SK-N-MC (cell line): ENCODE data around the gene FRMD3.

Experiments
- DNase-seq: peaks from one replicate; pipeline ENCODE4 v3.0.0-alpha.2; 2011; ENCODE audit warnings: low read depth, low spot score
- H3K27ac ChIP-seq: fragments of 200-600 bp; sonication (generic); 2 replicates; pipeline ENCODE4 v1.5.1; 2016; ENCODE audit warnings: mixed run types
- H3K36me3 ChIP-seq: fragments of 200-600 bp; sonication (generic); 2 replicates; pipeline ENCODE4 v1.6.1; 2017; ENCODE audit warnings: antibody characterized with exemption, low read length, mixed read lengths; ENCODE audit not compliant: insufficient read depth
- H3K4me3 ChIP-seq: fragments of 200-600 bp; sonication (generic); 2 replicates; pipeline ENCODE4 v1.5.1; 2016
- H3K9ac ChIP-seq: fragments of 200-600 bp; sonication (generic); 2 replicates; pipeline ENCODE4 v1.8.0; 2017; ENCODE audit warnings: mixed run types, mixed read lengths; ENCODE audit not compliant: insufficient read length
- H3K9me3 ChIP-seq: fragments of 200-600 bp; sonication (generic); 2 replicates; pipeline ENCODE4 v1.6.1; 2017; ENCODE audit warnings: low read depth, mild to moderate bottlenecking, antibody characterized with exemption, low read length, moderate library complexity, mixed read lengths
- EZH2 ChIP-seq: fragments of 200-600 bp; sonication (generic); IDR thresholded peaks from one replicate; pipeline ENCODE4 v1.6.1; 2017; ENCODE audit warnings: antibody characterized with exemption
- FOXP2 ChIP-seq: optimal IDR thresholded peaks from 2 replicates; pipeline ENCODE3; 2011; ENCODE audit warnings: mild to moderate bottlenecking, moderate library complexity; ENCODE audit not compliant: insufficient read depth; ENCODE audit errors: extremely low read length, control extremely low read depth
- POLR2AphosphoS5 ChIP-seq: IDR thresholded peaks from 2 replicates; pipeline ENCODE4 v1.6.1; 2012; ENCODE audit warnings: mild to moderate bottlenecking, low read depth, low read length, borderline replicate concordance

FRMD3 gene

DNA sequence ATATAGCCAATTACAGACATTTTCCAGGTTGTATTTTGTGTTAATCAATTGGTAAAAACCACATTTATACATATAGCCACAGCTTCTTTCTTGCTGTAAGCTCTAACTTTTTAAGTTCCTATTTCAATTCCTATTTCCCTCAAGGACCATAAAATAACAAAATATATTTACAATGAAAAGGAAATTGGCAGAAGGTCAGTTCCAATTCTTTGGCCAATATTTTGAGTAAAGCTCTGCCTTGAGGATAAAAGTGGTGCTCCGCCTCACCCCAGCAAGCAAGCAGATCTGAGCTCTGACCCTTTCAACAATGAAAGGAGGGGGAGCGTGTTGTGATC lies 271.9 kb downstream of the FRMD3 start:
- H3K9me3 ChIP-seq, result no peaks in the 10 kb centered on the region
- H3K4me3 ChIP-seq, result no peak overlapping the region
- H3K27ac ChIP-seq, result no peak overlapping the region
- H3K9ac ChIP-seq, result no peak overlapping the region
- TF ChIP-seq FOXP2 (no peak), EZH2 (no peak), POLR2AphosphoS5 (no peak)
- no peak for DNase-seq
- no peaks in the 10 kb centered on the region for H3K36me3 ChIP-seq

DNA sequence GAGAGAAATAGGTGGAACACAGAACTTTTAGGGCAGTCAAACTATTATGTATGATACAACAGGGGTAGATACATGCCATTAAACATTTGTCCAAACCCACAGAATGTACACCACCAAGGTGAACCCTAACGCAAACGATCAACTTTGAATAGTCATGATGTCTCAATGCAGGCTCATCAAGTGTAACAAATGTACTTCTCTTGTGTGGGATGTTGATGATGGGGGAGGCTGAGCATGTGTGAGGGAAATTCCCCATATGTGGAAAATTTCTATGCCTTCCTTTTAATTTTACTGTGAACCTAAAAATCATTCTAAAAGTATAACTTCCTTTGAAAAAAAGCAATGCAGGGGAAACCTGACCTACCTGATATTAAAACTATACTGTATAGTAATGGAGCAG lies 273.9 kb downstream of the FRMD3 start:
- TF ChIP-seq FOXP2, result no peak
- TF ChIP-seq EZH2, result no peak
- TF ChIP-seq POLR2AphosphoS5, result no peak
- no peak for DNase-seq
- no peaks in the 10 kb centered on the region for H3K9me3 ChIP-seq
- H3K9ac ChIP-seq, result no peak overlapping the region
- H3K36me3 ChIP-seq, result no peaks in the 10 kb centered on the region
- no peak overlapping the region for H3K4me3 ChIP-seq
- H3K27ac ChIP-seq, result no peak overlapping the region

DNA sequence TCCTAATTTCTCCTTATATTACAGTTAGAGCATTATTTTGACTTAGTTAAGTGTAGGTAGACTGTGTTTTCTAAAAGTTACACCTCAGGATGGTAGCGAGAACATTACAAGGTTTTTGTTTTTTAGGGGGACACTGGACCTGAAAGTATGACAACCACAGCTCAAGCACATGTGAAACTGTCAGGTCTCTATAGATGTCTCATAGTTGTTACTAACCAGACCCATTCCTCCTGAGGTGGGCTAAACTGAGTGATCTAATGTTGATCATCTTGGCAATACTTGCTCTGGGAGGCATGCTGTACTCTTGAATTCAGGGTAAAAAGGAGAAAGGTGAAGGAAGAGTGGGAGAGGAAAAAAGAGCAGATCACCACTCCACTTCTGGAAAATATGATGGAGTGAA lies 278.6 kb downstream of the FRMD3 start:
- DNase-seq, result no peak
- H3K27ac ChIP-seq, result no peak overlapping the region
- H3K4me3 ChIP-seq, result no peak overlapping the region
- H3K36me3 ChIP-seq, result no peaks in the 10 kb centered on the region
- TF ChIP-seq FOXP2, result no peak
- TF ChIP-seq POLR2AphosphoS5, result no peak
- no peak for TF ChIP-seq EZH2
- no peaks in the 10 kb centered on the region for H3K9me3 ChIP-seq
- H3K9ac ChIP-seq, result no peak overlapping the region

DNA sequence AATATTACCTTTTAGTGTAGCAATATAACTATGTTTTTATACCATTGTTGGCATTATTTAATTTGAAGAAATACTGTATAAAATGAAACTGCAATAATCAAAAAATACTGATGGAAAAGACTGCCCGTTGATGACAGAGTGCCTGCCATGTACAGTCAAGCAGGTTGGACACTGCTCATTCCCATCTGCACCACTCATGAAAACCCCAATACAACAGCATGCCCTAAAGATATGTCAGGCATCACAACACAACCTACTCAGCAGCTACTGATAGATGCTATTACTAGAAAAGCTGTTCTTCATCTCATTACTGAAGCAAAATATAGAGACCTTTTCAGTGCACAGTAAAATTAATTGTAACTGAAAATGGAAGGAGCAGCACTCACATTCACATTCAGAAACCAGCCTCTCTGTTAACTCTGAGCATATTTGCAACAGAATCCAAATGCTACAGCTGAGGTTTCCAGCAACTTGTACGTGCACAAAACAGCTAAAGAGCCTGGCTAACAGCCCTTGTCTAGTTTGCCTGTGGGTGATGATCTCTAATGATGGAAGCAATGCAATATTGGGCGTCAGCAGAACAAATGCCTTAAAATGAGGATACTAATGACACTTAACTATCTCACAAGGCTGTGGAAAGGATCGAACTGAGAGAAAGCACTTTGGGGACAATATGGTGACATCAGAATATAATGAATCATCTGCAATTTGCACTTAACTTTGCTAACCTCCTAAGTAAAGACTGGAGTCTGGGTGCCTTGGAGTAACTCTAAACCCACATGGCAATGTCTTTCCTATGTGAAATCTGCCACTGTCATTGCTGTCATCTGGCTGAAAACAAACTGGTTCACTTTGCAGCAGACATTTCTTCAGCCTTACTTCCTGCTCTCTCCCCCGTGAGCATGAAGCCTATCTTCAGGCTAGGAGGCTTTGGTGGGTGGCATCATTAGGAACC lies 280.0 kb downstream of the FRMD3 start:
- Histone ChIP-seq H3K9ac (no peak overlapping the region), H3K36me3 (no peaks in the 10 kb centered on the region), H3K27ac (no peak overlapping the region), H3K9me3 (no peaks in the 10 kb centered on the region), H3K4me3 (no peak overlapping the region)
- TF ChIP-seq EZH2 (no peak), FOXP2 (no peak), POLR2AphosphoS5 (no peak)
- DNase-seq, result no peak

DNA sequence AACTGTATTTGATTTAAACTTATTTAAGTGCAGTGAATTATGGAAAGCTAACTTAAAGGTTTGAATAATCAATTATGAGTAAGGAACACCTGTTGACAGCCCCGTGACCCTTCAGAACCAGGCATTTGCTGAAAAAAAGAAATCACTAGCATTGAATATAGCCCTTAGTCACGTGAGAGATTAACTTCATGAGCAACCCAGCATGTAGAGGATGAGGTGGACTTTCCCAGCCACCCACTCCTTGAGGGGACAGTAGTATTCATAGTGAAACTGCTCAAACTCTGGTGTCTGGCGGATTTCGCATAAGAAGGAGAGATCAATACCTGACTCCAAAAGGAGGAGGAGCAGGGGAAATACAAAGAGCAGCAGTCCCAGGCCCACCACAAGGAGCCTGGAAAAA lies 290.5 kb downstream of the FRMD3 start:
- Histone ChIP-seq H3K9ac (no peak overlapping the region), H3K36me3 (no peaks in the 10 kb centered on the region), H3K27ac (no peak overlapping the region), H3K9me3 (no peaks in the 10 kb centered on the region), H3K4me3 (no peak overlapping the region)
- no peak for TF ChIP-seq POLR2AphosphoS5
- no peak for TF ChIP-seq FOXP2
- TF ChIP-seq EZH2, result no peak
- DNase-seq, result no peak

DNA sequence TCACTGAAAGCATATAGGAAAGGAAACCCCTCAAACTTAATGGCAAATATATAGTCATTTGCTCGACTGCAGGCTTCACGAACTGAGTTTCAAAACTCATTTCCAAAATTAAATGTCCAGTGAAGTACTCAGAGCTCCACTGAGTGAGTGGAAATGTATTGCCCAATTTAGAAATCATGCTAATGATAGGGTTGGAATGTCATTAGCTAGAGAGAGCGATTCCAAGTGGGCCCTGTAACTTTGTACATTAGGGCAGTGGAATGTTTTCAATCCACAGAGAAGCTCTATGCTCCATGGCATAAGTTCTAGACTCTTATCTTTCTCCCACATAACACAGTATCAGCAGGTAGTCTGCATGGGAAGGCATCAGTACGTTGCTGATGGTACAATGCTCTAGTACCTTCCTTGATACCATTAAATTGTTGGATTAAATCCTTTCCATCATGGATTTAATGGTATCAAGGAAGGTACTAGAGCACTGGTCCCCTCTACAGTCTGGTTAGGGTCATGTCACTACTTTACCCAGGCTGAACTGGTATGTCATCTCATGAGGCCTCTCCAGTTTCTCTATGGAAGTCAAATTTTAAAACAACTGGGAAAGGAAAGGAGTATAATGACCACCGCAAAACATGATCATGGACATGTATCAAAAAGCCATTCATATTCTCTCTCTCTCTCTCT lies 292.1 kb downstream of the FRMD3 start:
- H3K27ac ChIP-seq, result no peak overlapping the region
- no peak for TF ChIP-seq POLR2AphosphoS5
- no peak for TF ChIP-seq EZH2
- no peak for TF ChIP-seq FOXP2
- H3K9me3 ChIP-seq, result no peaks in the 10 kb centered on the region
- no peak for DNase-seq
- no peaks in the 10 kb centered on the region for H3K36me3 ChIP-seq
- no peak overlapping the region for H3K4me3 ChIP-seq
- H3K9ac ChIP-seq, result no peak overlapping the region

DNA sequence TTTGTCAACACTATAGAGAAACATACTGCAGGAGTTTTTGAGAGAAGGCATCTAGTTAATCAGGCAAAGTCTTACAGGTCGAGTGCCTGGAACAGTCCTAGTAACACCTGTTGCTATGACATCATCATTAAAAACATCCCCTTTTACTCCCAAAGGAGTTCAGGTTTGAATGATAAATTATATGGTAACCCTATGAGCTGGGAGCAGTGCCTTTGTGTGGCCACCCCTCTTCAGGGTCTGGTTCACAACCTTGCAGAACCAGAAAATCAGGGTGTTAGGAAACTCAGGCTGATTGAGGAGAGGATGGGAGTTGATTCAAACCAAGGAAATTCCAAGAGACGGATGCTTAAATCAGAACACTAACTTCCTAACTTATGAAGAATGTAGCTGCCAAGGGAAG lies 296.1 kb downstream of the FRMD3 start:
- no peaks in the 10 kb centered on the region for H3K9me3 ChIP-seq
- no peak for DNase-seq
- TF ChIP-seq POLR2AphosphoS5 (no peak), FOXP2 (no peak), EZH2 (no peak)

DNA sequence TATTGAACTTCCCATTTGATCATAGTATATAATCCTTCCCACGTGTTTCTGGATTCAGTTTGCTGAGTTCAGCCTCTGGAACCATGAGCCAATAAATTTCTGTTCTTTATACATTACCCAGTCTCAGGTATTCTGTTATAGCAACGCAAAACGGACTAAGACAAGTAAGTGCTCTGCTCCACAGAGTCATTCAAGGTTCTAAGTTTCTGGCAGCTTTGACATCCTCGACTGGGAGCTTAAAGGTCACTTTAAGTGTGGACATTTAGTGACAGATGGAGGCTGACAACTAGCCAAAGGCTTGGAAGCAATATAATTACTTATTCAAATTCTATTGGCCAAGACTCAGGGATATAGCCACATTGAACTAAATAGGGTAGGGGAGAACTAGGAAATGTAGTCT lies 297.5 kb downstream of the FRMD3 start:
- Histone ChIP-seq H3K9ac (no peak overlapping the region), H3K27ac (no peak overlapping the region), H3K9me3 (no peaks in the 10 kb centered on the region), H3K4me3 (no peak overlapping the region), H3K36me3 (no peaks in the 10 kb centered on the region)
- no peak for TF ChIP-seq EZH2
- no peak for TF ChIP-seq POLR2AphosphoS5
- no peak for TF ChIP-seq FOXP2
- no peak for DNase-seq

More for the DNA sequence above, 296.1 kb downstream of the FRMD3 start:
- Histone ChIP-seq H3K9ac (no peak overlapping the region), H3K27ac (no peak overlapping the region), H3K4me3 (no peak overlapping the region), H3K36me3 (no peaks in the 10 kb centered on the region)

DNA sequence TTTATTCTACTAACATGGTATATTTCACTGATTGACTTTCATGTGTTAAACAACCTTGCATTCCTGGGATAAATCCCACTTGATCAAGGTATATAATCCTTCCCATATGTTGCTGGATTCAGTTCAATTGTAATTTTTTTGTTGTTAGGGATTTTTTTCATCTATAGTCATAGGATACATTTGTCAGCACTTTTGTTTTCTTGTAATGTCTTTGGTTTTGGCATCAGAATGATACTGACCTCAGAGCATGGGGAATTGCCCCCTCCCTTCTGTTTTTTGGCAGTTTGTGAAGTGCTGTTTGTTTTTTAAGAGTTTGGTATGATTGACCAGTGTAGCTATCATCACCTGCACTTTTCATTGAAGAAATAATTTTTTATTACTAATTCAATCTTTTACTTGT lies 298.5 kb downstream of the FRMD3 start:
- Histone ChIP-seq H3K9ac (no peak overlapping the region), H3K9me3 (no peaks in the 10 kb centered on the region), H3K27ac (no peak overlapping the region), H3K36me3 (no peaks in the 10 kb centered on the region), H3K4me3 (no peak overlapping the region)
- TF ChIP-seq FOXP2, result no peak
- TF ChIP-seq POLR2AphosphoS5, result no peak
- no peak for TF ChIP-seq EZH2
- DNase-seq, result no peak
